ENCODE measurements around the gene CATSPER4. TPM values are rescaled to one million over a fixed set of nuclear protein-coding genes. Genes with fewer than 3 reads are reported as not detected.

The CATSPER4 gene
- total RNA-seq, 1 experiment from 2014 or later: 0.35 TPM

DNA sequence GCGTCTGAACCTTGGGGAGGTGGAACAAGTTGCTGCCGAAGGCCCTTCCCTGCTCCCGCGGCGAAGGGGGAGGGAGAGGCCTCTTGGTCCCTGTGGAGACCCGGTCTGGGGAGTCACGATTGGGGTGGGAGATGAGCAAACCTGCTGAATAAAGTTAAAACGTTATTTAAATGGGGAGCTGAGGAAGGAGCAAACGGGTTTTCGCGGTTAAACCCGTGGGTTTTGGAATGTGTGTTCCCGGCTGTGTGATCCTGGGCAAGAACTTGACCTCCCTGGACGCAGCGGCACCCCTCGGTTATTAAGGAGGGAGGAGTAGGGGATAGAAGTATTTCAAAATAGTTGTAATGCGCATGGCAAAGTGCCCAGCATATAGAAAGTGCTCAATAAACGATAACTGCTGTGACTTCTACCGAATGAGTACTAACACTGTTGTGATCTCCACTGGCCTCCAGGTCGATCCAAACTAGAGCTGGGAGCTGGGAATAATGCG lies 28.1 kb upstream of the CATSPER4 start:
- POLR2A ChIA-PET: no interaction called here
- H3K27ac Mint-ChIP-seq: no peak overlapping the region
- ATAC-seq: no peak
- H3K9me3 Mint-ChIP-seq: no peaks in the 10 kb centered on the region
- H3K27me3 Mint-ChIP-seq (ENCODE audit: low read depth): peaks cover 86% of the 10 kb centered on the region
- no peaks in the 10 kb centered on the region for H3K36me3 Mint-ChIP-seq
- CTCF ChIA-PET: interaction anchor here (0.7 to 2.0 kb wide), 6 partner anchors 7 to 132 kb away, joined by 3 to 9 read pairs (median 4); partner anchors contain the start of genes CATSPER4, CEP85 and ZNF593
- peak overlapping the region; percentile 74 for H3K4me3 Mint-ChIP-seq
- peaks cover 52% of the 10 kb centered on the region for H3K4me1 Mint-ChIP-seq
- DNase-seq (ENCODE audit: low spot score): no peak
- no peak for TF ChIP-seq FOXK1 (CRISPR knock-in tag; IDR thresholded peaks at IDR 0.05)
- TF ChIP-seq TEAD4 (CRISPR knock-in tag; IDR thresholded peaks at IDR 0.05): no peak
- TF ChIP-seq NFYB (CRISPR knock-in tag; conservative IDR thresholded peaks at IDR 0.05; ENCODE audit: low read depth): no peak
- no peak for TF ChIP-seq ESRRA (CRISPR knock-in tag; IDR thresholded peaks at IDR 0.05; ENCODE audit: borderline replicate concordance)
- no peak for TF ChIP-seq OVOL2 (CRISPR knock-in tag; IDR thresholded peaks at IDR 0.05; ENCODE audit: borderline replicate concordance)
- TF ChIP-seq, protein P1, sequence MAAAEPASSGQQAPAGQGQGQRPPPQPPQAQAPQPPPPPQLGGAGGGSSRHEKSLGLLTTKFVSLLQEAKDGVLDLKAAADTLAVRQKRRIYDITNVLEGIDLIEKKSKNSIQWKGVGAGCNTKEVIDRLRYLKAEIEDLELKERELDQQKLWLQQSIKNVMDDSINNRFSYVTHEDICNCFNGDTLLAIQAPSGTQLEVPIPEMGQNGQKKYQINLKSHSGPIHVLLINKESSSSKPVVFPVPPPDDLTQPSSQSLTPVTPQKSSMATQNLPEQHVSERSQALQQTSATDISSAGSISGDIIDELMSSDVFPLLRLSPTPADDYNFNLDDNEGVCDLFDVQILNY (CRISPR knock-in tag; IDR thresholded peaks at IDR 0.05): no peak
- TF ChIP-seq, protein P2, sequence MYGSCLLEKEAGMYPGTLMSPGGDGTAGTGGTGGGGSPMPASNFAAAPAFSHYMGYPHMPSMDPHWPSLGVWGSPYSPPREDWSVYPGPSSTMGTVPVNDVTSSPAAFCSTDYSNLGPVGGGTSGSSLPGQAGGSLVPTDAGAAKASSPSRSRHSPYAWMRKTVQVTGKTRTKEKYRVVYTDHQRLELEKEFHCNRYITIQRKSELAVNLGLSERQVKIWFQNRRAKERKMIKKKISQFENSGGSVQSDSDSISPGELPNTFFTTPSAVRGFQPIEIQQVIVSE (CRISPR knock-in tag; IDR thresholded peaks at IDR 0.05; ENCODE audit: borderline replicate concordance): no peak
- TF ChIP-seq ZNF416 (CRISPR knock-in tag; IDR thresholded peaks at IDR 0.05): no peak
- TF ChIP-seq ELF4 (CRISPR knock-in tag; IDR thresholded peaks at IDR 0.05; ENCODE audit: low read depth): no peak
- TF ChIP-seq, protein P3, sequence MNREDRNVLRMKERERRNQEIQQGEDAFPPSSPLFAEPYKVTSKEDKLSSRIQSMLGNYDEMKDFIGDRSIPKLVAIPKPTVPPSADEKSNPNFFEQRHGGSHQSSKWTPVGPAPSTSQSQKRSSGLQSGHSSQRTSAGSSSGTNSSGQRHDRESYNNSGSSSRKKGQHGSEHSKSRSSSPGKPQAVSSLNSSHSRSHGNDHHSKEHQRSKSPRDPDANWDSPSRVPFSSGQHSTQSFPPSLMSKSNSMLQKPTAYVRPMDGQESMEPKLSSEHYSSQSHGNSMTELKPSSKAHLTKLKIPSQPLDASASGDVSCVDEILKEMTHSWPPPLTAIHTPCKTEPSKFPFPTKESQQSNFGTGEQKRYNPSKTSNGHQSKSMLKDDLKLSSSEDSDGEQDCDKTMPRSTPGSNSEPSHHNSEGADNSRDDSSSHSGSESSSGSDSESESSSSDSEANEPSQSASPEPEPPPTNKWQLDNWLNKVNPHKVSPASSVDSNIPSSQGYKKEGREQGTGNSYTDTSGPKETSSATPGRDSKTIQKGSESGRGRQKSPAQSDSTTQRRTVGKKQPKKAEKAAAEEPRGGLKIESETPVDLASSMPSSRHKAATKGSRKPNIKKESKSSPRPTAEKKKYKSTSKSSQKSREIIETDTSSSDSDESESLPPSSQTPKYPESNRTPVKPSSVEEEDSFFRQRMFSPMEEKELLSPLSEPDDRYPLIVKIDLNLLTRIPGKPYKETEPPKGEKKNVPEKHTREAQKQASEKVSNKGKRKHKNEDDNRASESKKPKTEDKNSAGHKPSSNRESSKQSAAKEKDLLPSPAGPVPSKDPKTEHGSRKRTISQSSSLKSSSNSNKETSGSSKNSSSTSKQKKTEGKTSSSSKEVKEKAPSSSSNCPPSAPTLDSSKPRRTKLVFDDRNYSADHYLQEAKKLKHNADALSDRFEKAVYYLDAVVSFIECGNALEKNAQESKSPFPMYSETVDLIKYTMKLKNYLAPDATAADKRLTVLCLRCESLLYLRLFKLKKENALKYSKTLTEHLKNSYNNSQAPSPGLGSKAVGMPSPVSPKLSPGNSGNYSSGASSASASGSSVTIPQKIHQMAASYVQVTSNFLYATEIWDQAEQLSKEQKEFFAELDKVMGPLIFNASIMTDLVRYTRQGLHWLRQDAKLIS (CRISPR knock-in tag; IDR thresholded peaks at IDR 0.05; ENCODE audit: borderline replicate concordance): no peak
- TF ChIP-seq ZNF423 (CRISPR knock-in tag; IDR thresholded peaks at IDR 0.05): no peak
- no peak for TF ChIP-seq MYBL2 (CRISPR knock-in tag; IDR thresholded peaks at IDR 0.05)
- no peak for TF ChIP-seq RELA (CRISPR knock-in tag; IDR thresholded peaks at IDR 0.05; ENCODE audit: borderline replicate concordance)
- TF ChIP-seq JAZF1 (CRISPR knock-in tag; IDR thresholded peaks at IDR 0.05): no peak
- TF ChIP-seq, protein P4, sequence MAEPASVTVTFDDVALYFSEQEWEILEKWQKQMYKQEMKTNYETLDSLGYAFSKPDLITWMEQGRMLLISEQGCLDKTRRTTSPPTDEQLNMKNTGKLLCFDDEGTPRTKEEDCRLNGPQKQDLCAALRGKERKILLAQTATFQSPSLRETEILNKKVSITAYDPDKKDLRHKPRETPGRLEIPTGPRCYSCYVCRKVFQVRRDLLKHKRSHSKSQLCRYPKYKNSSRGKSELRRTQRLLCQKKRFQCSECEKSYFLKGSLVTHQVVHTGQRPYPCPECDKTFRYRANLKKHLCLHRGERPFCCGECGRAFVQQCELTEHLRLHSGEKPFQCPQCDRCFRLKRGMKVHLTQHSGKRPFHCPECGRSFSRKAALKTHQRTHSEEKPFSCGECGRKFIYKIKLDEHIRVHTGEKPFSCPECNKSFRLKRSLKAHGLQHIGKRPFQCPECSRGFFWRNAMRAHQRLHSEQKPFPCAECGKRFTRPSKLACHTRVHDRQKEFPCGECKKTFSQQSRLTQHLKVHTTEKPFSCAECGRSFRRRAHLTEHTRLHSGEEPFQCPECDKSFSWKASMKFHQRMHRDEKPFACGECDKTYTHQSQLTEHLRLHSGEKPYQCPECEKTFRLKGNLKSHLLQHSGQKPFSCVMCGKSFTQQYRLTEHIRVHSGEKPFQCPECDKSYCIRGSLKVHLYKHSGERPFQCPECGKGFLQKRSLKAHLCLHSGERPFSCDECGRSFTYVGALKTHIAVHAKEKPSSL (CRISPR knock-in tag; conservative IDR thresholded peaks at IDR 0.05): no peak
- TF ChIP-seq, protein P5, sequence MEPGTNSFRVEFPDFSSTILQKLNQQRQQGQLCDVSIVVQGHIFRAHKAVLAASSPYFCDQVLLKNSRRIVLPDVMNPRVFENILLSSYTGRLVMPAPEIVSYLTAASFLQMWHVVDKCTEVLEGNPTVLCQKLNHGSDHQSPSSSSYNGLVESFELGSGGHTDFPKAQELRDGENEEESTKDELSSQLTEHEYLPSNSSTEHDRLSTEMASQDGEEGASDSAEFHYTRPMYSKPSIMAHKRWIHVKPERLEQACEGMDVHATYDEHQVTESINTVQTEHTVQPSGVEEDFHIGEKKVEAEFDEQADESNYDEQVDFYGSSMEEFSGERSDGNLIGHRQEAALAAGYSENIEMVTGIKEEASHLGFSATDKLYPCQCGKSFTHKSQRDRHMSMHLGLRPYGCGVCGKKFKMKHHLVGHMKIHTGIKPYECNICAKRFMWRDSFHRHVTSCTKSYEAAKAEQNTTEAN (CRISPR knock-in tag; IDR thresholded peaks at IDR 0.05): no peak
- TF ChIP-seq, protein P6, sequence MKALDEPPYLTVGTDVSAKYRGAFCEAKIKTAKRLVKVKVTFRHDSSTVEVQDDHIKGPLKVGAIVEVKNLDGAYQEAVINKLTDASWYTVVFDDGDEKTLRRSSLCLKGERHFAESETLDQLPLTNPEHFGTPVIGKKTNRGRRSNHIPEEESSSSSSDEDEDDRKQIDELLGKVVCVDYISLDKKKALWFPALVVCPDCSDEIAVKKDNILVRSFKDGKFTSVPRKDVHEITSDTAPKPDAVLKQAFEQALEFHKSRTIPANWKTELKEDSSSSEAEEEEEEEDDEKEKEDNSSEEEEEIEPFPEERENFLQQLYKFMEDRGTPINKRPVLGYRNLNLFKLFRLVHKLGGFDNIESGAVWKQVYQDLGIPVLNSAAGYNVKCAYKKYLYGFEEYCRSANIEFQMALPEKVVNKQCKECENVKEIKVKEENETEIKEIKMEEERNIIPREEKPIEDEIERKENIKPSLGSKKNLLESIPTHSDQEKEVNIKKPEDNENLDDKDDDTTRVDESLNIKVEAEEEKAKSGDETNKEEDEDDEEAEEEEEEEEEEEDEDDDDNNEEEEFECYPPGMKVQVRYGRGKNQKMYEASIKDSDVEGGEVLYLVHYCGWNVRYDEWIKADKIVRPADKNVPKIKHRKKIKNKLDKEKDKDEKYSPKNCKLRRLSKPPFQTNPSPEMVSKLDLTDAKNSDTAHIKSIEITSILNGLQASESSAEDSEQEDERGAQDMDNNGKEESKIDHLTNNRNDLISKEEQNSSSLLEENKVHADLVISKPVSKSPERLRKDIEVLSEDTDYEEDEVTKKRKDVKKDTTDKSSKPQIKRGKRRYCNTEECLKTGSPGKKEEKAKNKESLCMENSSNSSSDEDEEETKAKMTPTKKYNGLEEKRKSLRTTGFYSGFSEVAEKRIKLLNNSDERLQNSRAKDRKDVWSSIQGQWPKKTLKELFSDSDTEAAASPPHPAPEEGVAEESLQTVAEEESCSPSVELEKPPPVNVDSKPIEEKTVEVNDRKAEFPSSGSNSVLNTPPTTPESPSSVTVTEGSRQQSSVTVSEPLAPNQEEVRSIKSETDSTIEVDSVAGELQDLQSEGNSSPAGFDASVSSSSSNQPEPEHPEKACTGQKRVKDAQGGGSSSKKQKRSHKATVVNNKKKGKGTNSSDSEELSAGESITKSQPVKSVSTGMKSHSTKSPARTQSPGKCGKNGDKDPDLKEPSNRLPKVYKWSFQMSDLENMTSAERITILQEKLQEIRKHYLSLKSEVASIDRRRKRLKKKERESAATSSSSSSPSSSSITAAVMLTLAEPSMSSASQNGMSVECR (CRISPR knock-in tag; IDR thresholded peaks at IDR 0.05; ENCODE audit: borderline replicate concordance): no peak
- TF ChIP-seq, protein P7, sequence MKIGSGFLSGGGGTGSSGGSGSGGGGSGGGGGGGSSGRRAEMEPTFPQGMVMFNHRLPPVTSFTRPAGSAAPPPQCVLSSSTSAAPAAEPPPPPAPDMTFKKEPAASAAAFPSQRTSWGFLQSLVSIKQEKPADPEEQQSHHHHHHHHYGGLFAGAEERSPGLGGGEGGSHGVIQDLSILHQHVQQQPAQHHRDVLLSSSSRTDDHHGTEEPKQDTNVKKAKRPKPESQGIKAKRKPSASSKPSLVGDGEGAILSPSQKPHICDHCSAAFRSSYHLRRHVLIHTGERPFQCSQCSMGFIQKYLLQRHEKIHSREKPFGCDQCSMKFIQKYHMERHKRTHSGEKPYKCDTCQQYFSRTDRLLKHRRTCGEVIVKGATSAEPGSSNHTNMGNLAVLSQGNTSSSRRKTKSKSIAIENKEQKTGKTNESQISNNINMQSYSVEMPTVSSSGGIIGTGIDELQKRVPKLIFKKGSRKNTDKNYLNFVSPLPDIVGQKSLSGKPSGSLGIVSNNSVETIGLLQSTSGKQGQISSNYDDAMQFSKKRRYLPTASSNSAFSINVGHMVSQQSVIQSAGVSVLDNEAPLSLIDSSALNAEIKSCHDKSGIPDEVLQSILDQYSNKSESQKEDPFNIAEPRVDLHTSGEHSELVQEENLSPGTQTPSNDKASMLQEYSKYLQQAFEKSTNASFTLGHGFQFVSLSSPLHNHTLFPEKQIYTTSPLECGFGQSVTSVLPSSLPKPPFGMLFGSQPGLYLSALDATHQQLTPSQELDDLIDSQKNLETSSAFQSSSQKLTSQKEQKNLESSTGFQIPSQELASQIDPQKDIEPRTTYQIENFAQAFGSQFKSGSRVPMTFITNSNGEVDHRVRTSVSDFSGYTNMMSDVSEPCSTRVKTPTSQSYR (CRISPR knock-in tag; IDR thresholded peaks at IDR 0.05): no peak
- TF ChIP-seq NFATC4 (CRISPR knock-in tag; IDR thresholded peaks at IDR 0.05): no peak
